ENCODE results near the gene TNFRSF6B. TPM values are rescaled to one million over a fixed set of nuclear protein-coding genes. Genes with fewer than 3 reads are reported as not detected.

TNFRSF6B gene
- total and polyA plus RNA-seq, 4 donors, result 1.6 to 195 (median 32.7) TPM

GRCh38 chr20:63734111-63734945 is 37.9 kb downstream of the TNFRSF6B start:
- H3K9me3 ChIP-seq (ENCODE audit: control insufficient read depth in 4 of 4, insufficient read depth in 3 of 4, low read length in 3 of 4), result no peaks in the 10 kb centered on the region
- H3K36me3 ChIP-seq (ENCODE audit: control insufficient read depth in 4 of 4, insufficient read depth in 4 of 4, low read length in 4 of 4), result peaks cover 0 to 40% (median 7%) of the 10 kb centered on the region in 4 donors
- H3K4me3 ChIP-seq, result no peak overlapping the region
- 91 to 92% methylated on average over 25 of the region's 25 CpGs for WGBS, 2 donors
- H3K9ac ChIP-seq (ENCODE audit: insufficient read depth in 1 of 2, low read length in 2 of 2), result no peak overlapping the region
- TF ChIP-seq CTCF (IDR thresholded peaks at IDR 0.05; ENCODE audit: control extremely low read depth, extremely low read depth), result no peak
- no peak overlapping the region for H3K27ac ChIP-seq (ENCODE audit: low read depth in 1 of 2, low read length in 1 of 2)
- DNase-seq (no peak), ATAC-seq (ENCODE audit: insufficient read depth, low FRiP score) (no peak)
- no peaks in the 10 kb centered on the region for H3K27me3 ChIP-seq (ENCODE audit: control insufficient read depth in 3 of 3, insufficient read depth in 3 of 3, low read length in 2 of 3)
- H3K4me1 ChIP-seq (ENCODE audit: control insufficient read depth in 5 of 5, insufficient read depth in 5 of 5, low read length in 5 of 5), result peaks cover 0 to 13% (median 2%) of the 10 kb centered on the region in 5 donors

GRCh38 chr20:63734946-63735858 is 38.8 kb downstream of the TNFRSF6B start:
- Histone ChIP-seq H3K4me1 (ENCODE audit: control insufficient read depth in 5 of 5, insufficient read depth in 5 of 5, low read length in 5 of 5) (peaks cover 0 to 13% (median 2%) of the 10 kb centered on the region in 5 donors), H3K36me3 (ENCODE audit: control insufficient read depth in 4 of 4, insufficient read depth in 4 of 4, low read length in 4 of 4) (peaks cover 0 to 37% (median 7%) of the 10 kb centered on the region in 4 donors), H3K9me3 (ENCODE audit: control insufficient read depth in 4 of 4, insufficient read depth in 3 of 4, low read length in 3 of 4) (no peaks in the 10 kb centered on the region), H3K27me3 (ENCODE audit: control insufficient read depth in 3 of 3, insufficient read depth in 3 of 3, low read length in 2 of 3) (no peaks in the 10 kb centered on the region), H3K4me3 (no peak overlapping the region), H3K9ac (ENCODE audit: insufficient read depth in 1 of 2, low read length in 2 of 2) (no peak overlapping the region), H3K27ac (ENCODE audit: low read depth in 1 of 2, low read length in 1 of 2) (no peak overlapping the region)
- no peak for TF ChIP-seq CTCF (IDR thresholded peaks at IDR 0.05; ENCODE audit: control extremely low read depth, extremely low read depth)
- DNase-seq (no peak), ATAC-seq (ENCODE audit: insufficient read depth, low FRiP score) (no peak)
- WGBS, 2 donors, result 88 to 93% methylated on average over 47 to 48 of the region's 48 CpGs

- peaks cover 0 to 15% (median 2%) of the 10 kb centered on the region in 5 donors for H3K4me1 ChIP-seq (ENCODE audit: control insufficient read depth in 5 of 5, insufficient read depth in 5 of 5, low read length in 5 of 5)
- TF ChIP-seq CTCF (IDR thresholded peaks at IDR 0.05; ENCODE audit: control extremely low read depth, extremely low read depth), result no peak
- DNase-seq (no peak), ATAC-seq (ENCODE audit: insufficient read depth, low FRiP score) (no peak)
- H3K36me3 ChIP-seq (ENCODE audit: control insufficient read depth in 4 of 4, insufficient read depth in 4 of 4, low read length in 4 of 4), result peaks cover 0 to 36% (median 10%) of the 10 kb centered on the region in 4 donors
- no peak within 1 kb of the TSS for H3K4me3 ChIP-seq
- no peak within 1 kb of the TSS for H3K9ac ChIP-seq (ENCODE audit: insufficient read depth in 1 of 2, low read length in 2 of 2)
- no peaks in the 10 kb centered on the region for H3K27me3 ChIP-seq (ENCODE audit: control insufficient read depth in 3 of 3, insufficient read depth in 3 of 3, low read length in 2 of 3)
- H3K9me3 ChIP-seq (ENCODE audit: control insufficient read depth in 4 of 4, insufficient read depth in 3 of 4, low read length in 3 of 4), result no peaks in the 10 kb centered on the region
- no peak within 1 kb of the TSS for H3K27ac ChIP-seq (ENCODE audit: low read depth in 1 of 2, low read length in 1 of 2)
- 69 to 81% methylated on average over 31 of the region's 31 CpGs for WGBS, 2 donors
Measured at GRCh38 chr20:63735859-63736718, 39.6 kb downstream of the TNFRSF6B start, which contains the start of gene LIME1. LIME1 (plus strand) TSS chr20:63736664; CDS start chr20:63737550, 886 bp downstream.
